Measurements from ENCODE around the gene MAST4.

Gene MAST4

DNA sequence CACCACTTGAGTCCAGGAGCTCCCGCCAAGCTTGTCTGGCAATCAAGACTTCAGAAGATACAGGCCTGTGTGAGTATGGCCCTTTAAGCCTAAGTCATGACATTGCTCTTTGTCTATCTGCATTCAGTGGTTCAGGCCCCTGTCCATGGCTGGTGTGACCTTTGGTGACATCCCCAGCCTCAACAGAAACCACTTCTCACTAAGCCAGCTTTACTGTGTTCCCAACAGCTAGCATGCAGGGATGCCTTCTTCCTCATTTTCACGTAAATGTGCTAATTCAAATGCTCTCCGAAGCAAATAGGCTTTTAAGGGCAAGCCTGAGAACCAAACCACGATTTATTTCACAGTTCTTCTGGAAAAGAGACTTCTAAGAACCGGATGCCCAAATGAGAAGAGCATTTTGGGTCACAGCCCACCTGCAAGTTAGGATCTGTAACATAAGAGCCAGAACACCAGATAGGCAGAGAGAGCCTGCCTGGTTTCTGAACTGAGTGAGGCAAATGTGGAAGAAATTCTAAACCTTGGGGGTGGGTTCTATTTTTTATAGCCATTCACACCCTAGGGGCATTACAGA lies 585.5 kb downstream of the MAST4 start:
- Histone ChIP-seq H3K4me1 (ENCODE audit: low read length) (no peaks in the 10 kb centered on the region), H3K9ac (ENCODE audit: low read length) (no peak overlapping the region), H3F3A (ENCODE audit: insufficient read depth, low read length) (no peaks in the 10 kb centered on the region), H3K27ac (ENCODE audit: low read length) (no peak overlapping the region), H3K9me3 (replicated peaks; ENCODE audit: insufficient read depth, low read length) (no peaks in the 10 kb centered on the region), H3K4me3 (ENCODE audit: low read length) (no peak overlapping the region), H3K4me2 (ENCODE audit: low read depth, low read length) (no peak overlapping the region), H3K36me3 (replicated peaks; ENCODE audit: insufficient read depth, low read length) (no peaks in the 10 kb centered on the region), H4K20me1 (ENCODE audit: insufficient read depth, low read length) (no peaks in the 10 kb centered on the region), H3K27me3 (replicated peaks; ENCODE audit: insufficient read depth, low read length) (no peaks in the 10 kb centered on the region), H2AFZ (ENCODE audit: low read length) (no peak overlapping the region), H3K79me2 (ENCODE audit: low read length) (no peaks in the 10 kb centered on the region), H3K9me2 (replicated peaks; ENCODE audit: insufficient read depth, low read length) (no peaks in the 10 kb centered on the region)
- DNase-seq = no peak
- TF ChIP-seq, protein P1, sequence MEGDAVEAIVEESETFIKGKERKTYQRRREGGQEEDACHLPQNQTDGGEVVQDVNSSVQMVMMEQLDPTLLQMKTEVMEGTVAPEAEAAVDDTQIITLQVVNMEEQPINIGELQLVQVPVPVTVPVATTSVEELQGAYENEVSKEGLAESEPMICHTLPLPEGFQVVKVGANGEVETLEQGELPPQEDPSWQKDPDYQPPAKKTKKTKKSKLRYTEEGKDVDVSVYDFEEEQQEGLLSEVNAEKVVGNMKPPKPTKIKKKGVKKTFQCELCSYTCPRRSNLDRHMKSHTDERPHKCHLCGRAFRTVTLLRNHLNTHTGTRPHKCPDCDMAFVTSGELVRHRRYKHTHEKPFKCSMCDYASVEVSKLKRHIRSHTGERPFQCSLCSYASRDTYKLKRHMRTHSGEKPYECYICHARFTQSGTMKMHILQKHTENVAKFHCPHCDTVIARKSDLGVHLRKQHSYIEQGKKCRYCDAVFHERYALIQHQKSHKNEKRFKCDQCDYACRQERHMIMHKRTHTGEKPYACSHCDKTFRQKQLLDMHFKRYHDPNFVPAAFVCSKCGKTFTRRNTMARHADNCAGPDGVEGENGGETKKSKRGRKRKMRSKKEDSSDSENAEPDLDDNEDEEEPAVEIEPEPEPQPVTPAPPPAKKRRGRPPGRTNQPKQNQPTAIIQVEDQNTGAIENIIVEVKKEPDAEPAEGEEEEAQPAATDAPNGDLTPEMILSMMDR (IDR thresholded peaks at IDR 0.05; ENCODE audit: low read length) = no peak
- TF ChIP-seq EZH2 (optimal IDR thresholded peaks at IDR 0.05; ENCODE audit: low read depth, low read length) = no peak
- no peak for TF ChIP-seq EZH2phosphoT487 (IDR thresholded peaks at IDR 0.05; ENCODE audit: low read length)

DNA sequence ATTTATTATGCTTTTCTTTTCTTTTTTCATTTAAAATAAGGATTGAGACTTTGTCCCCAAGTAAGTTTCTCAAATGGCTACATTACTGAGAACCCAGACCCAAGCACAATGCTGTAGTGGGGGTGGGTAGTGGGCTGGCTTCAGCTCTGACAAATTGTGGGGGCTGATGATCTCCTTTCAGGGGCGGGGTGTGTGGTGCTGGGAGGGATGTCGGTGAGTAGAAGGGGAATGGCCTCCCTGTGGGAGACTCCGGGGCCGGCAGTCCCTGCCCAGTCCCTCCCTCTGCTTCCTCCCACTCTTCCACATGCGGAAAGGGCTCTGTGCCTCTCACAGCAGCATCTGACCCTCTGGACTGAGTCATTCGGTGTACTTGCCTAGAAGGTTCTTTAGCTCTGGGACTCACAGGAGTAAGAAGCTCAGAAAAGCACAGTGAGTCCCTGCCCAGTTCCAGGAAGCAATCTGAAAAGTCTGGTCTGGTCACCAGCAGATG lies 586.2 kb downstream of the MAST4 start:
- Histone ChIP-seq H3K9me3 (replicated peaks; ENCODE audit: insufficient read depth, low read length) (no peaks in the 10 kb centered on the region), H3K4me1 (ENCODE audit: low read length) (no peaks in the 10 kb centered on the region), H3K27me3 (replicated peaks; ENCODE audit: insufficient read depth, low read length) (no peaks in the 10 kb centered on the region), H4K20me1 (ENCODE audit: insufficient read depth, low read length) (no peaks in the 10 kb centered on the region), H3K4me3 (ENCODE audit: low read length) (no peak overlapping the region), H3K4me2 (ENCODE audit: low read depth, low read length) (no peak overlapping the region), H3K9me2 (replicated peaks; ENCODE audit: insufficient read depth, low read length) (no peaks in the 10 kb centered on the region), H3K36me3 (replicated peaks; ENCODE audit: insufficient read depth, low read length) (no peaks in the 10 kb centered on the region), H3K79me2 (ENCODE audit: low read length) (no peaks in the 10 kb centered on the region), H3K27ac (ENCODE audit: low read length) (no peak overlapping the region), H3F3A (ENCODE audit: insufficient read depth, low read length) (no peaks in the 10 kb centered on the region), H3K9ac (ENCODE audit: low read length) (no peak overlapping the region), H2AFZ (ENCODE audit: low read length) (no peak overlapping the region)
- TF ChIP-seq EZH2 (optimal IDR thresholded peaks at IDR 0.05; ENCODE audit: low read depth, low read length) = no peak
- DNase-seq = no peak

DNA sequence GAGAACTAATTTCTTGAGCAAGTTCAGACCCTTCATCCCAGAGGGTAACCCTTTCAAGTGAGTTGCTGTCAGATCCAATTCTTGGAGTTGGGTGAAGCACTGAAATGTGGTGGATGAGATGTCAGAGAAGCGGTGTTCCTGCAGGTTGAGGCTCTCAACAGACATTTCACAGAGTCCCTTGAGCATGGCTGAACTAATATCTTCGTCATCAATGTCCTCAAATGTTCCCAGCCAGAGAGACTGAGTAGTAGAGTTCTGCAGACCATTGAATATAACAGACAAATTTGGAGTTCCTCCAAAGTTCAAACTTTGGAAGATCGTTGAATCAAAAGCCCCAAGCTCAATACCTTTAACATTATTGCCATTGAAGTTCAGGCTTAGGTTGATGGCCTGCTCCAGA lies 587.7 kb downstream of the MAST4 start:
- H2AFZ ChIP-seq (ENCODE audit: low read length) = no peak overlapping the region
- no peak overlapping the region for H3K4me2 ChIP-seq (ENCODE audit: low read depth, low read length)
- no peaks in the 10 kb centered on the region for H3K4me1 ChIP-seq (ENCODE audit: low read length)
- no peaks in the 10 kb centered on the region for H3K9me3 ChIP-seq (replicated peaks; ENCODE audit: insufficient read depth, low read length)
- no peaks in the 10 kb centered on the region for H3K27me3 ChIP-seq (replicated peaks; ENCODE audit: insufficient read depth, low read length)
- no peaks in the 10 kb centered on the region for H4K20me1 ChIP-seq (ENCODE audit: insufficient read depth, low read length)
- no peaks in the 10 kb centered on the region for H3K79me2 ChIP-seq (ENCODE audit: low read length)
- no peak overlapping the region for H3K4me3 ChIP-seq (ENCODE audit: low read length)
- no peak overlapping the region for H3K27ac ChIP-seq (ENCODE audit: low read length)
- H3F3A ChIP-seq (ENCODE audit: insufficient read depth, low read length) = no peaks in the 10 kb centered on the region
- no peak overlapping the region for H3K9ac ChIP-seq (ENCODE audit: low read length)
- DNase-seq = no peak
- H3K9me2 ChIP-seq (replicated peaks; ENCODE audit: insufficient read depth, low read length) = no peaks in the 10 kb centered on the region
- TF ChIP-seq EZH2 (optimal IDR thresholded peaks at IDR 0.05; ENCODE audit: low read depth, low read length) (no peak), EZH2phosphoT487 (IDR thresholded peaks at IDR 0.05; ENCODE audit: low read length) (no peak)
- no peaks in the 10 kb centered on the region for H3K36me3 ChIP-seq (replicated peaks; ENCODE audit: insufficient read depth, low read length)

DNA sequence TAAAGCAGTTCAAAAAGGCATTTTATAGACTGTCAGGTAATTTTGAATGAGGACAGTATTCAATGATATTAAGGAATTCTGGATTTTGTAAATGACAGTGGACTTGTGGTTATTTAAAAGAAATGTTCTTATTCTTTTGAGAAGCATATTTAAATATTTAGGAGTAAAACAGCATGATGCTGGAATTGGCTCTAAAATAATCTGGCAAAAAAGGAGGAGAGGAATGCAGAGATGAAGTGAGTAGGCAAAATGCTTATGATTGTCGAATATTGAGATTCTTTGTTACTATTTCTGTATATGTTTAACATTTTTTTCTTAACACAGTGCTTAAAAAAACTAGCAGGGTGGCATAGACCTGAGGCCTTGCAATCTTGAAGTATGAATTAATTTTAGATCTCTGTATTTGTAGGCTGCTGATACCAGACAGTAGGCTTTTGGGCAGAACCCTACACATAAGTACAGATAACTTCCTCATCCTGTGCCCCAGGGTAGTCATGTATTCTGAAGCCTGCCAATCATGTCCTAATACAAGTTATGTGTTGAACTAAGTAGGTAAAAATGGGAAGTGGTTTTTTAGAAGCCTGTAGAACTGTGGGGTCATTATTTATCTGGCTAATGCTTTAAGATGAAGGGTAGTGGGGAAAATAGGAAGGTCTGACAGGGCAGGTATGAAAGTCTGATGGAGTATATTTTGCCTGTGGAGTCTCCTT lies 591.0 kb downstream of the MAST4 start:
- Histone ChIP-seq H3K36me3 (replicated peaks; ENCODE audit: insufficient read depth, low read length) (no peaks in the 10 kb centered on the region), H3F3A (ENCODE audit: insufficient read depth, low read length) (no peaks in the 10 kb centered on the region), H4K20me1 (ENCODE audit: insufficient read depth, low read length) (no peaks in the 10 kb centered on the region), H3K9me3 (replicated peaks; ENCODE audit: insufficient read depth, low read length) (no peaks in the 10 kb centered on the region), H3K9ac (ENCODE audit: low read length) (no peak overlapping the region), H2AFZ (ENCODE audit: low read length) (no peak overlapping the region), H3K4me3 (ENCODE audit: low read length) (no peak overlapping the region), H3K27ac (ENCODE audit: low read length) (no peak overlapping the region), H3K4me2 (ENCODE audit: low read depth, low read length) (no peak overlapping the region), H3K27me3 (replicated peaks; ENCODE audit: insufficient read depth, low read length) (no peaks in the 10 kb centered on the region), H3K9me2 (replicated peaks; ENCODE audit: insufficient read depth, low read length) (no peaks in the 10 kb centered on the region), H3K4me1 (ENCODE audit: low read length) (no peaks in the 10 kb centered on the region), H3K79me2 (ENCODE audit: low read length) (no peaks in the 10 kb centered on the region)
- no peak for DNase-seq
- TF ChIP-seq EZH2 (optimal IDR thresholded peaks at IDR 0.05; ENCODE audit: low read depth, low read length) (no peak), EZH2phosphoT487 (IDR thresholded peaks at IDR 0.05; ENCODE audit: low read length) (no peak)
- TF ChIP-seq, protein P1 (IDR thresholded peaks at IDR 0.05; ENCODE audit: low read length) = no peak

Data from MM.1S (cell line).